ENCODE measurements around the gene DYNC1I1. TPM values are rescaled to one million over a fixed set of nuclear protein-coding genes. Genes with fewer than 3 reads are reported as not detected.

Gene DYNC1I1
- total and polyA plus RNA-seq, 2 of the 13 experiments (the other 11 are each of a cell fraction or from before 2014, with no cell fraction given): not detected

DNA sequence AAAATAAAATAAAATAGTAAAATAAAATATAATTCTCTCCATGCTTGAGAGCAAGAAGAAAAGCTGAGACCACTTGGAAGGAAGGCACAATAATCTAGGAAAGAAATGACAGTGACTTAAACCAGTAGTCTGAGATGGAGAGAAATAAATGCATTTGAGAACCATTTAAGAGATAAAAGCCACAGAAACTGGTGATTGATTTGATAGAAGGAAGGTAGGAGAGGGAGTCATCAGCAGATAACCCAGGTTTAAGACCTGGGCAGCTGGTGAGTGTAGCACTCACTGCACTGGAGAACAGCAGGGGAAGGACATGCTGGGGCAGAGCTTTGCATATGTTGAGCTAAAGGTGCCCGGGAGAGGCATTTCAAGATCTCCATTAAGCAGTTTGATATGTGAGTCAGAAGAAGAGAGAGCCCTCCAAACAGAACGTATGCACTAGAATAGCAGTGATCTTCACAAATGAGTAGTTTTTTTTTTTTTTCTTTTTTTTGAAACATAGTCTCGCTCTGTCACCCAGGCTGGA lies 268.0 kb downstream of the DYNC1I1 start (continued):
- TF ChIP-seq, protein P1, sequence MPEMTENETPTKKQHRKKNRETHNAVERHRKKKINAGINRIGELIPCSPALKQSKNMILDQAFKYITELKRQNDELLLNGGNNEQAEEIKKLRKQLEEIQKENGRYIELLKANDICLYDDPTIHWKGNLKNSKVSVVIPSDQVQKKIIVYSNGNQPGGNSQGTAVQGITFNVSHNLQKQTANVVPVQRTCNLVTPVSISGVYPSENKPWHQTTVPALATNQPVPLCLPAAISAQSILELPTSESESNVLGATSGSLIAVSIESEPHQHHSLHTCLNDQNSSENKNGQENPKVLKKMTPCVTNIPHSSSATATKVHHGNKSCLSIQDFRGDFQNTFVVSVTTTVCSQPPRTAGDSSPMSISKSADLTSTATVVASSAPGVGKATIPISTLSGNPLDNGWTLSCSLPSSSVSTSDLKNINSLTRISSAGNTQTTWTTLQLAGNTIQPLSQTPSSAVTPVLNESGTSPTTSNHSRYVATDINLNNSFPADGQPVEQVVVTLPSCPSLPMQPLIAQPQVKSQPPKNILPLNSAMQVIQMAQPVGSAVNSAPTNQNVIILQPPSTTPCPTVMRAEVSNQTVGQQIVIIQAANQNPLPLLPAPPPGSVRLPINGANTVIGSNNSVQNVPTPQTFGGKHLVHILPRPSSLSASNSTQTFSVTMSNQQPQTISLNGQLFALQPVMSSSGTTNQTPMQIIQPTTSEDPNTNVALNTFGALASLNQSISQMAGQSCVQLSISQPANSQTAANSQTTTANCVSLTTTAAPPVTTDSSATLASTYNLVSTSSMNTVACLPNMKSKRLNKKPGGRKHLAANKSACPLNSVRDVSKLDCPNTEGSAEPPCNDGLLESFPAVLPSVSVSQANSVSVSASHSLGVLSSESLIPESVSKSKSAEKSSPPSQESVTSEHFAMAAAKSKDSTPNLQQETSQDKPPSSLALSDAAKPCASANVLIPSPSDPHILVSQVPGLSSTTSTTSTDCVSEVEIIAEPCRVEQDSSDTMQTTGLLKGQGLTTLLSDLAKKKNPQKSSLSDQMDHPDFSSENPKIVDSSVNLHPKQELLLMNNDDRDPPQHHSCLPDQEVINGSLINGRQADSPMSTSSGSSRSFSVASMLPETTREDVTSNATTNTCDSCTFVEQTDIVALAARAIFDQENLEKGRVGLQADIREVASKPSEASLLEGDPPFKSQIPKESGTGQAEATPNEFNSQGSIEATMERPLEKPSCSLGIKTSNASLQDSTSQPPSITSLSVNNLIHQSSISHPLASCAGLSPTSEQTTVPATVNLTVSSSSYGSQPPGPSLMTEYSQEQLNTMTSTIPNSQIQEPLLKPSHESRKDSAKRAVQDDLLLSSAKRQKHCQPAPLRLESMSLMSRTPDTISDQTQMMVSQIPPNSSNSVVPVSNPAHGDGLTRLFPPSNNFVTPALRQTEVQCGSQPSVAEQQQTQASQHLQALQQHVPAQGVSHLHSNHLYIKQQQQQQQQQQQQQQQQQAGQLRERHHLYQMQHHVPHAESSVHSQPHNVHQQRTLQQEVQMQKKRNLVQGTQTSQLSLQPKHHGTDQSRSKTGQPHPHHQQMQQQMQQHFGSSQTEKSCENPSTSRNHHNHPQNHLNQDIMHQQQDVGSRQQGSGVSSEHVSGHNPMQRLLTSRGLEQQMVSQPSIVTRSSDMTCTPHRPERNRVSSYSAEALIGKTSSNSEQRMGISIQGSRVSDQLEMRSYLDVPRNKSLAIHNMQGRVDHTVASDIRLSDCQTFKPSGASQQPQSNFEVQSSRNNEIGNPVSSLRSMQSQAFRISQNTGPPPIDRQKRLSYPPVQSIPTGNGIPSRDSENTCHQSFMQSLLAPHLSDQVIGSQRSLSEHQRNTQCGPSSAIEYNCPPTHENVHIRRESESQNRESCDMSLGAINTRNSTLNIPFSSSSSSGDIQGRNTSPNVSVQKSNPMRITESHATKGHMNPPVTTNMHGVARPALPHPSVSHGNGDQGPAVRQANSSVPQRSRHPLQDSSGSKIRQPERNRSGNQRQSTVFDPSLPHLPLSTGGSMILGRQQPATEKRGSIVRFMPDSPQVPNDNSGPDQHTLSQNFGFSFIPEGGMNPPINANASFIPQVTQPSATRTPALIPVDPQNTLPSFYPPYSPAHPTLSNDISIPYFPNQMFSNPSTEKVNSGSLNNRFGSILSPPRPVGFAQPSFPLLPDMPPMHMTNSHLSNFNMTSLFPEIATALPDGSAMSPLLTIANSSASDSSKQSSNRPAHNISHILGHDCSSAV (CRISPR knock-in tag; IDR thresholded peaks at IDR 0.05; ENCODE audit: borderline replicate concordance): no peak
- TF ChIP-seq, protein P2, sequence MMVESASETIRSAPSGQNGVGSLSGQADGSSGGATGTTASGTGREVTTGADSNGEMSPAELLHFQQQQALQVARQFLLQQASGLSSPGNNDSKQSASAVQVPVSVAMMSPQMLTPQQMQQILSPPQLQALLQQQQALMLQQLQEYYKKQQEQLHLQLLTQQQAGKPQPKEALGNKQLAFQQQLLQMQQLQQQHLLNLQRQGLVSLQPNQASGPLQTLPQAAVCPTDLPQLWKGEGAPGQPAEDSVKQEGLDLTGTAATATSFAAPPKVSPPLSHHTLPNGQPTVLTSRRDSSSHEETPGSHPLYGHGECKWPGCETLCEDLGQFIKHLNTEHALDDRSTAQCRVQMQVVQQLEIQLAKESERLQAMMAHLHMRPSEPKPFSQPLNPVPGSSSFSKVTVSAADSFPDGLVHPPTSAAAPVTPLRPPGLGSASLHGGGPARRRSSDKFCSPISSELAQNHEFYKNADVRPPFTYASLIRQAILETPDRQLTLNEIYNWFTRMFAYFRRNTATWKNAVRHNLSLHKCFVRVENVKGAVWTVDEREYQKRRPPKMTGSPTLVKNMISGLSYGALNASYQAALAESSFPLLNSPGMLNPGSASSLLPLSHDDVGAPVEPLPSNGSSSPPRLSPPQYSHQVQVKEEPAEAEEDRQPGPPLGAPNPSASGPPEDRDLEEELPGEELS (CRISPR knock-in tag; IDR thresholded peaks at IDR 0.05): no peak
- TF ChIP-seq RBFOX2 (IDR thresholded peaks at IDR 0.05; ENCODE audit: low read depth, low read length): no peak
- TF ChIP-seq ZBTB8A (CRISPR knock-in tag; IDR thresholded peaks at IDR 0.05; ENCODE audit: borderline replicate concordance, low read depth): no peak
- TF ChIP-seq ZNF354B (CRISPR knock-in tag; IDR thresholded peaks at IDR 0.05): no peak

Measured in HepG2 (cell line).